ENCODE measurements around the gene GAPVD1. TPM values are rescaled to one million over a fixed set of nuclear protein-coding genes. Genes with fewer than 3 reads are reported as not detected.

Gene GAPVD1
- total RNA-seq, 1 donor from 2014 or later = 44.0 TPM

- FAIRE-seq = no peak
- H3K36me3 ChIP-seq (ENCODE audit: control insufficient read depth, insufficient read depth, low read length) = no peaks in the 10 kb centered on the region
- H3K4me3 ChIP-seq (ENCODE audit: low read depth, low read length) = no peak overlapping the region
- DNase-seq (ENCODE audit: low read depth) = peak; percentile 76
- TF ChIP-seq, protein P1, sequence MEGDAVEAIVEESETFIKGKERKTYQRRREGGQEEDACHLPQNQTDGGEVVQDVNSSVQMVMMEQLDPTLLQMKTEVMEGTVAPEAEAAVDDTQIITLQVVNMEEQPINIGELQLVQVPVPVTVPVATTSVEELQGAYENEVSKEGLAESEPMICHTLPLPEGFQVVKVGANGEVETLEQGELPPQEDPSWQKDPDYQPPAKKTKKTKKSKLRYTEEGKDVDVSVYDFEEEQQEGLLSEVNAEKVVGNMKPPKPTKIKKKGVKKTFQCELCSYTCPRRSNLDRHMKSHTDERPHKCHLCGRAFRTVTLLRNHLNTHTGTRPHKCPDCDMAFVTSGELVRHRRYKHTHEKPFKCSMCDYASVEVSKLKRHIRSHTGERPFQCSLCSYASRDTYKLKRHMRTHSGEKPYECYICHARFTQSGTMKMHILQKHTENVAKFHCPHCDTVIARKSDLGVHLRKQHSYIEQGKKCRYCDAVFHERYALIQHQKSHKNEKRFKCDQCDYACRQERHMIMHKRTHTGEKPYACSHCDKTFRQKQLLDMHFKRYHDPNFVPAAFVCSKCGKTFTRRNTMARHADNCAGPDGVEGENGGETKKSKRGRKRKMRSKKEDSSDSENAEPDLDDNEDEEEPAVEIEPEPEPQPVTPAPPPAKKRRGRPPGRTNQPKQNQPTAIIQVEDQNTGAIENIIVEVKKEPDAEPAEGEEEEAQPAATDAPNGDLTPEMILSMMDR (IDR thresholded peaks at IDR 0.05; ENCODE audit: insufficient read depth, low read length, severe bottlenecking) = no peak
- no peaks in the 10 kb centered on the region for H3K27me3 ChIP-seq (ENCODE audit: control insufficient read depth, insufficient read depth, low read length)
Observed at GRCh38 chr9:125293134-125293533, 31.5 kb downstream of the GAPVD1 start.

GRCh38 chr9:125295657-125296056, 34.0 kb downstream of the GAPVD1 start:
- no peaks in the 10 kb centered on the region for H3K27me3 ChIP-seq (ENCODE audit: control insufficient read depth, insufficient read depth, low read length)
- H3K36me3 ChIP-seq (ENCODE audit: control insufficient read depth, insufficient read depth, low read length) = no peaks in the 10 kb centered on the region
- FAIRE-seq (no peak), DNase-seq (ENCODE audit: low read depth) (no peak)
- H3K4me3 ChIP-seq (ENCODE audit: low read depth, low read length) = no peak overlapping the region
- TF ChIP-seq, protein P1 (IDR thresholded peaks at IDR 0.05; ENCODE audit: insufficient read depth, low read length, severe bottlenecking) = no peak

GRCh38 chr9:125296843-125297372, 35.3 kb downstream of the GAPVD1 start:
- no peaks in the 10 kb centered on the region for H3K36me3 ChIP-seq (ENCODE audit: control insufficient read depth, insufficient read depth, low read length)
- FAIRE-seq = no peak
- no peak for DNase-seq (ENCODE audit: low read depth)
- TF ChIP-seq, protein P1 (IDR thresholded peaks at IDR 0.05; ENCODE audit: insufficient read depth, low read length, severe bottlenecking) = no peak
- no peaks in the 10 kb centered on the region for H3K27me3 ChIP-seq (ENCODE audit: control insufficient read depth, insufficient read depth, low read length)
- no peak overlapping the region for H3K4me3 ChIP-seq (ENCODE audit: low read depth, low read length)

DNA sequence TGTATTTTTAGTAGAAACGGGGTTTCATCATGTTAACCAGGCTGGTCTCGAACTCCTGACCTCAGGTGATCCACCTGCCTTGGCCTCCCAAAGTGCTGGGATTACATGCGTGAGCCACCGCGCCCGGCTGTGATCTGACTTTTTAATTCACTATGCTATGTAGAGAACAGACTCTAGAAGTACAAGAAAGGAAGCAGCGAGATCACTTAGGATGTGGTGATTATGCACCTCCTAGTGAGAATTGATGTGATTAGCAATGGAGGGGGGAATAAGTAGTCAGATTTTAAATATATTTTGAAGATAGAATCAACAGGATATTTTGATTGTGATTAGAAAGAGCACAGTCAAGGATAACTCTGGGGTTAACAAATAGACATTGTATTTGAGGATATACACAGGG, 36.3 kb downstream of the GAPVD1 start:
- DNase-seq (ENCODE audit: low read depth) (no peak), FAIRE-seq (no peak)
- Histone ChIP-seq H3K36me3 (ENCODE audit: control insufficient read depth, insufficient read depth, low read length) (peaks cover 4% of the 10 kb centered on the region), H3K27me3 (ENCODE audit: control insufficient read depth, insufficient read depth, low read length) (no peaks in the 10 kb centered on the region), H3K4me3 (ENCODE audit: low read depth, low read length) (no peak overlapping the region)
- TF ChIP-seq, protein P1 (IDR thresholded peaks at IDR 0.05; ENCODE audit: insufficient read depth, low read length, severe bottlenecking) = no peak

DNA sequence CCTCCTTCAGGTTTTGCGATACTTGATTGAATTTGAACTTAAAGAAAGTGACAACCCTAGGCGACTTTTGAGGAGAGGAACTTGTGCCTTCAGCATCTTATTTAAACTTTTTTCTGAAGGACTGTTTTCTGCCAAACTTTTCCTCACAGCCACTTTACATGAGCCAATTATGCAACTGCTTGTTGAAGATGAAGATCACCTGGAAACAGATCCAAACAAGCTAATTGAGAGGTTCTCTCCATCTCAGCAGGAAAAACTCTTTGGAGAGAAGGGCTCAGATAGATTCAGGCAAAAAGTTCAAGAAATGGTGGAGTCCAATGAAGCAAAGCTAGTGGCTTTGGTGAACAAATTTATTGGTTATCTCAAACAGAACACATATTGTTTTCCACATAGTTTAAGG, 40.6 kb downstream of the GAPVD1 start:
- no peak for DNase-seq (ENCODE audit: low read depth)
- Histone ChIP-seq H3K27me3 (ENCODE audit: control insufficient read depth, insufficient read depth, low read length) (no peaks in the 10 kb centered on the region), H3K4me3 (ENCODE audit: low read depth, low read length) (no peak overlapping the region), H3K36me3 (ENCODE audit: control insufficient read depth, insufficient read depth, low read length) (peaks cover 4% of the 10 kb centered on the region)
- TF ChIP-seq, protein P1 (IDR thresholded peaks at IDR 0.05; ENCODE audit: insufficient read depth, low read length, severe bottlenecking) = no peak
- no peak for FAIRE-seq

DNA sequence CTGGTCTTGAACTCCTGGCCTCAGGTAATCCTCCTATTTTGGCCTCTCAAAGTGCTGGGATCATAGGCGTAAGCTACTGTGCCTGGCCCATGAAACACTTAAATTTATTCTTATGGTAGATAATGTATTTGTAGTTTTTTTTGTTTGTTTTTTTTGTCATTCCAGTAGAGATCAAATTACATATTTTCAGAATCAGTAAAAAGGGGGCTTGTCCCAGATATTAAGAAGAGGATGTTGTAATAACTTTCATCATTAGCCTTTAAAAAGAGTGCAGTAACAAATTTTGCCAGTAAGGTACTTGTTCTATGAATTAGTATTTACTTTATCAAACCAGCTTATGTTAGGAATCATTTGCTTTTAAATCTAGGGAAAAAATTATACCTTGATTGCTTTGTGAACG, 42.6 kb downstream of the GAPVD1 start:
- no peak for FAIRE-seq
- Histone ChIP-seq H3K27me3 (ENCODE audit: control insufficient read depth, insufficient read depth, low read length) (no peaks in the 10 kb centered on the region), H3K36me3 (ENCODE audit: control insufficient read depth, insufficient read depth, low read length) (peaks cover 4% of the 10 kb centered on the region), H3K4me3 (ENCODE audit: low read depth, low read length) (no peak overlapping the region)
- TF ChIP-seq, protein P1 (IDR thresholded peaks at IDR 0.05; ENCODE audit: insufficient read depth, low read length, severe bottlenecking) = no peak
- DNase-seq (ENCODE audit: low read depth) = no peak
